Measurements from ENCODE around the gene ABCC11. TPM values are rescaled to one million over a fixed set of nuclear protein-coding genes. Genes with fewer than 3 reads are reported as not detected.

ABCC11 gene
- total RNA-seq, 6 experiments from 2014 or later, result 0.05 to 0.26 (median 0.12) TPM; not detected in 3

- peaks cover 6% of the 10 kb centered on the region; the same call in 1 of the 2 replicates for H3K4me1 Mint-ChIP-seq (ENCODE audit: low read depth)
- TF ChIP-seq, protein P1, sequence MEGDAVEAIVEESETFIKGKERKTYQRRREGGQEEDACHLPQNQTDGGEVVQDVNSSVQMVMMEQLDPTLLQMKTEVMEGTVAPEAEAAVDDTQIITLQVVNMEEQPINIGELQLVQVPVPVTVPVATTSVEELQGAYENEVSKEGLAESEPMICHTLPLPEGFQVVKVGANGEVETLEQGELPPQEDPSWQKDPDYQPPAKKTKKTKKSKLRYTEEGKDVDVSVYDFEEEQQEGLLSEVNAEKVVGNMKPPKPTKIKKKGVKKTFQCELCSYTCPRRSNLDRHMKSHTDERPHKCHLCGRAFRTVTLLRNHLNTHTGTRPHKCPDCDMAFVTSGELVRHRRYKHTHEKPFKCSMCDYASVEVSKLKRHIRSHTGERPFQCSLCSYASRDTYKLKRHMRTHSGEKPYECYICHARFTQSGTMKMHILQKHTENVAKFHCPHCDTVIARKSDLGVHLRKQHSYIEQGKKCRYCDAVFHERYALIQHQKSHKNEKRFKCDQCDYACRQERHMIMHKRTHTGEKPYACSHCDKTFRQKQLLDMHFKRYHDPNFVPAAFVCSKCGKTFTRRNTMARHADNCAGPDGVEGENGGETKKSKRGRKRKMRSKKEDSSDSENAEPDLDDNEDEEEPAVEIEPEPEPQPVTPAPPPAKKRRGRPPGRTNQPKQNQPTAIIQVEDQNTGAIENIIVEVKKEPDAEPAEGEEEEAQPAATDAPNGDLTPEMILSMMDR (IDR thresholded peaks at IDR 0.05), result no peak
- H3K27me3 Mint-ChIP-seq (ENCODE audit: insufficient read depth), result peaks cover 31% of the 10 kb centered on the region
- no peaks in the 10 kb centered on the region for H3K9me3 Mint-ChIP-seq
- no peak overlapping the region for H3K27ac Mint-ChIP-seq
- H3K4me3 Mint-ChIP-seq, result no peak overlapping the region
- DNase-seq, result no peak
- no peaks in the 10 kb centered on the region for H3K36me3 Mint-ChIP-seq (ENCODE audit: low read depth)
These were observed 42.6 kb downstream of the ABCC11 start for GRCh38 chr16:48204825-48205151.

DNA sequence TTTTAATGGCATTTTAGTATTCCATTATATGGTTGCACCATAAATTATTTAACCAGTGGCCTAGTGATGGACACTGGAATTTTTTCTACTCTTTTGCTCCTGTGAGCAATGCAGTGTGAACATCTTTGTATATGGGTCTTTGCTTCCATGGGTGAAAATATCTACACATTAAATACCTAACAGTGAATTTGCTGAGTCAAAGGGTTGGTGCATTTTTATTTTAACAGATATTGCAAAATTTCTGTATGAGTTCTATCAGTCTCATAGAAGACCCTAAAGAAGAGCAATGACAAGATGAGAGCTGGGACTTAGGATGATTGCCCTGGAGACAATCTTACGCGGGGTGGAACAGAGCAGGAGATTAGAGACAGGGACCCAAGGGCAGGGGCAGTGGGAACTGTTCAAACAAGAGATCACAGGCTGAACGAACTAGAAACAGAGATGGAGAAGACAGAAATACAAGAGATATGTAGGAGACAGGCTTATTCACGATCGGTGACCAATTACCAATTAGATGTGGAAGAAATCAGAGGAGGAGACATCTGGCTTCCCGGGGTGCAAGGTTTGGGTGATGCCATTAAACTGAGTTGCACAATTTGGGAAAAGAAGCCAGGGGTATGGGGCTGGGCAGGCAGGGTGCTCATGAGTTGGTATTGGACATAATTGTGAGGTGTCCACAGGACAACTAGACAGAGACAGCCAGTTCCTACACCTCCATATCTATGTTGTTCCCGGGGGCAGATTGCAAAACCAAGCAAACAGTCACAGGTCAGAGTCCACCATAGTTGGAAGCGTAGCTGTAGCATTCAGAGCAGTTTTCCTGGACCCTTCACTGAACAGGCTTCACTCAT, 43.1 kb downstream of the ABCC11 start:
- H3K9me3 Mint-ChIP-seq, result no peaks in the 10 kb centered on the region
- H3K4me1 Mint-ChIP-seq (ENCODE audit: low read depth), result peaks cover 6% of the 10 kb centered on the region; the same call in 1 of the 2 replicates
- TF ChIP-seq, protein P1 (IDR thresholded peaks at IDR 0.05), result no peak
- no peak for DNase-seq
- no peak overlapping the region for H3K4me3 Mint-ChIP-seq
- no peaks in the 10 kb centered on the region for H3K36me3 Mint-ChIP-seq (ENCODE audit: low read depth)
- no peak overlapping the region for H3K27ac Mint-ChIP-seq
- H3K27me3 Mint-ChIP-seq (ENCODE audit: insufficient read depth), result peaks cover 31% of the 10 kb centered on the region

- no peak for DNase-seq
- no peaks in the 10 kb centered on the region for H3K36me3 Mint-ChIP-seq (ENCODE audit: low read depth)
- H3K27ac Mint-ChIP-seq, result no peak overlapping the region
- H3K9me3 Mint-ChIP-seq, result no peaks in the 10 kb centered on the region
- peaks cover 25% of the 10 kb centered on the region for H3K27me3 Mint-ChIP-seq (ENCODE audit: insufficient read depth)
- TF ChIP-seq, protein P1 (IDR thresholded peaks at IDR 0.05), result no peak
- peaks cover under 1% of the 10 kb centered on the region; the same call in 1 of the 2 replicates for H3K4me1 Mint-ChIP-seq (ENCODE audit: low read depth)
- no peak overlapping the region for H3K4me3 Mint-ChIP-seq
These were observed 45.7 kb downstream of the ABCC11 start for GRCh38 chr16:48201515-48202201.

GRCh38 chr16:48197294-48197693, 50.0 kb downstream of the ABCC11 start:
- TF ChIP-seq, protein P1 (IDR thresholded peaks at IDR 0.05), result no peak
- Mint-ChIP-seq H3K27ac (no peak overlapping the region), H3K4me1 (ENCODE audit: low read depth) (no peaks in the 10 kb centered on the region), H3K27me3 (ENCODE audit: insufficient read depth) (peaks cover 17% of the 10 kb centered on the region; the same call in 1 of the 2 replicates), H3K4me3 (no peak overlapping the region), H3K9me3 (no peaks in the 10 kb centered on the region), H3K36me3 (ENCODE audit: low read depth) (no peaks in the 10 kb centered on the region)
- no peak for DNase-seq

- TF ChIP-seq, protein P1 (IDR thresholded peaks at IDR 0.05), result no peak
- H3K27ac Mint-ChIP-seq, result no peak overlapping the region
- no peaks in the 10 kb centered on the region for H3K36me3 Mint-ChIP-seq (ENCODE audit: low read depth)
- no peak for DNase-seq
- H3K4me1 Mint-ChIP-seq (ENCODE audit: low read depth), result no peaks in the 10 kb centered on the region
- H3K27me3 Mint-ChIP-seq (ENCODE audit: insufficient read depth), result peaks cover 19% of the 10 kb centered on the region
- no peaks in the 10 kb centered on the region for H3K9me3 Mint-ChIP-seq
- H3K4me3 Mint-ChIP-seq, result no peak overlapping the region
These were observed 52.3 kb downstream of the ABCC11 start for GRCh38 chr16:48194828-48195556.

All from HFFc6 (cell line).